ENCODE results near the gene FUT6. TPM values are rescaled to one million over a fixed set of nuclear protein-coding genes. Genes with fewer than 3 reads are reported as not detected.
"Not testable (repeated sequence)": the region's sequence is repeated elsewhere in the genome, so short reads cannot be mapped to it uniquely, and the experiment has no call there.

Gene FUT6
- not detected for polyA plus RNA-seq

- H3K27me3 Mint-ChIP-seq (ENCODE audit: low read depth in 3 of 3): peaks cover 0 to 3% (median 0%) of the 10 kb centered on the region in 3 donors
Measured at GRCh38 chr19:5839065-5840017, at the start of gene FUT6. Gene FUT6, minus strand, starts transcription at chr19:5839702. Its CDS starts 7,135 bp downstream, at chr19:5832567.

GRCh38 chr19:5884065-5884811, 44.7 kb upstream of the FUT6 start:
- not testable (repeated sequence) for H3K4me3 Mint-ChIP-seq; H3K36me3 Mint-ChIP-seq; H3K27me3 Mint-ChIP-seq (ENCODE audit: low read depth in 3 of 3); H3K4me1 Mint-ChIP-seq; H3K9me3 Mint-ChIP-seq; H3K27ac Mint-ChIP-seq; DNase-seq

More at GRCh38 chr19:5839065-5840017, at the start of gene FUT6:
- Mint-ChIP-seq H3K4me1 (peaks cover 0 to 1% of the 10 kb centered on the region in 2 donors), H3K27ac (no peak within 1 kb of the TSS), H3K4me3 (no peak within 1 kb of the TSS), H3K36me3 (no peaks in the 10 kb centered on the region), H3K9me3 (no peaks in the 10 kb centered on the region)
- no peak for DNase-seq

DNA sequence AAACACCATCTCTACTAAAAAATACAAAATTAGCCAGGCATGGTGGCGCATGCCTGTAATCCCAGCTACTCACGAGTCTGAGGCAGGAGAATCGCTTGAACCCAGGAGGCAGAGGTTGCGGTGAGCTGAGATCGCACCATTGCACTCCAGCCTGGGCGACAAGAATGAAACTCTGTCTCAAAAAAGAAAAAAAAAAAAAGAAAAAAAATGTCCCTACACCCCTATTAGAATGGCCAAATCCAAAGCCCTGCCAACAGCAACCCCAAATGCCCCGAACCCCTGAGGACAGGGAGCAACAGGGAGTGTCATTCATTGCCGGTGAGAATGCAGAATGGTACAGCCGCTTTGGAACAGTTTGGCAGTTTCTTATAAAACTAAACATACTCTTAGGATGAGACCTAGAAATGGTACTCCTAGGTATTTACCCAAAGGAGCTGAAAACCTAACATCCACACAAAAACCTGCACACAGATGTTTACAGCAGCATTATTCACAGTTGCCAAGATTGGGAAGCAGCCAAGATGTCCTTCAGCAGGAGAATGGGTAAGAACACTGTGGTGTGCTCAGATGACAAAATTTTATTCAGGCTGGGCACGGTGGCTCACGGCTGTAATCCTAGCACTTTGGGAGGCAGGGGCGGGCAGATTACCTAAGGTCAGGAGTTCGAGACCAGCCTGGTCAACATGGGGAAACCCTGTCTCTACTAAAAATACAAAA, 43.8 kb upstream of the FUT6 start:
- H3K36me3 Mint-ChIP-seq; H3K9me3 Mint-ChIP-seq; H3K4me1 Mint-ChIP-seq; H3K27ac Mint-ChIP-seq; H3K27me3 Mint-ChIP-seq (ENCODE audit: low read depth in 3 of 3); DNase-seq; H3K4me3 Mint-ChIP-seq: not testable (repeated sequence)

GRCh38 chr19:5882421-5882968, 43.0 kb upstream of the FUT6 start:
- DNase-seq: no peak
- Mint-ChIP-seq H3K4me3 (no peak overlapping the region), H3K9me3 (no peaks in the 10 kb centered on the region), H3K36me3 (no peaks in the 10 kb centered on the region), H3K4me1 (no peaks in the 10 kb centered on the region), H3K27ac (no peak overlapping the region), H3K27me3 (ENCODE audit: low read depth in 3 of 3) (peaks cover 1 to 4% (median 2%) of the 10 kb centered on the region in 3 donors)

- peaks cover 1 to 4% (median 2%) of the 10 kb centered on the region in 3 donors for H3K27me3 Mint-ChIP-seq (ENCODE audit: low read depth in 3 of 3)
- no peaks in the 10 kb centered on the region for H3K4me1 Mint-ChIP-seq
- H3K27ac Mint-ChIP-seq: no peak overlapping the region
- H3K36me3 Mint-ChIP-seq: no peaks in the 10 kb centered on the region
- no peaks in the 10 kb centered on the region for H3K9me3 Mint-ChIP-seq
- no peak overlapping the region for H3K4me3 Mint-ChIP-seq
- no peak for DNase-seq
Measured at GRCh38 chr19:5881543-5882299, 42.2 kb upstream of the FUT6 start.

DNA sequence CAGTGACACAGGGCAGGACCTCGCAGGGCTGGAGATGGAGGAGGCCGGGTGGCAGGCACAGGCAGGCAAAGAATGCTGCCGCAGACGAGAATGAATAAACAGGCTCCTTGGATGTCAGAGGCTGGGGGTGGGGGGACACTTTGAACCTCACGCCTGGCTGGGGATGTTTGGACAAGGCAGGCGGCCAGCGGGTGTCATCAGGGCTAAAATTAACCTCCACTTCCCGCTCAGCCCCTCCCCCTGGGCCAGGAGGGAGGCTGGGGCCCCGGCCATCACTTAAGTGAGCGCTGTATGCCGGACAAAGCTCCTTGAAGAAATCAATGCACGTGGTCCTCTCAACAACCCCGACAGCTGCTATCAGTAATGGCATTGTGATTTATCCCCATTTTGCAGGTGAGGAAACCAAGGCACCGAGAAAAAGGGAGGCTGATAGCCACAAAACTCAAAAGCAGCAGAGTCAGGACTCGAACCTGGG, 41.1 kb upstream of the FUT6 start:
- H3K4me1 Mint-ChIP-seq: no peaks in the 10 kb centered on the region
- no peaks in the 10 kb centered on the region for H3K9me3 Mint-ChIP-seq
- no peaks in the 10 kb centered on the region for H3K36me3 Mint-ChIP-seq
- H3K27ac Mint-ChIP-seq: no peak overlapping the region
- no peak overlapping the region for H3K4me3 Mint-ChIP-seq
- DNase-seq: no peak
- peaks cover 1 to 4% (median 2%) of the 10 kb centered on the region in 3 donors for H3K27me3 Mint-ChIP-seq (ENCODE audit: low read depth in 3 of 3)

DNA sequence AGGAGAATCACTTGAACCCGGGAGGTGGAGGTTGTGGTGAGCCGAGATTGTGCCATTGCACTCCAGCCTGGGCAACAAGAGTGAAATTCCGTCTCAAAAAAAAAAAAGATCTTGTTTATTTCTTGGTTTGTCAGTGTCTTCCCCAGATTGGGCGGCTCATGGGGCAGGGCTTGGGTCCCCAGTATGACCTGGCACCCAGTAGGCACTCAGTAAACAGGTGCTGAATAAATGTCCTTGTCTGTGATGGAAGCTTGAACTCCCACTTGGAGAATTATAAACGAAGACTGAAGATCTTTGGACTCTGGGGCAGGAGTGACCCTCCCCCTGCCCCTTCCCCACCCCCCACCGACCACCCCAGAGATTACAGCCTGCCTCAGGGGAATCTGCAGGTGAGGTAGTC, 40.7 kb upstream of the FUT6 start:
- DNase-seq: no peak
- peaks cover 1 to 4% (median 2%) of the 10 kb centered on the region in 3 donors for H3K27me3 Mint-ChIP-seq (ENCODE audit: low read depth in 3 of 3)
- no peak overlapping the region for H3K4me3 Mint-ChIP-seq
- no peaks in the 10 kb centered on the region for H3K9me3 Mint-ChIP-seq
- no peaks in the 10 kb centered on the region for H3K36me3 Mint-ChIP-seq
- H3K4me1 Mint-ChIP-seq: no peaks in the 10 kb centered on the region
- H3K27ac Mint-ChIP-seq: no peak overlapping the region

GRCh38 chr19:5877882-5878281, 38.4 kb upstream of the FUT6 start:
- Mint-ChIP-seq H3K9me3 (no peaks in the 10 kb centered on the region), H3K27me3 (ENCODE audit: low read depth in 3 of 3) (peaks cover 1 to 2% (median 2%) of the 10 kb centered on the region in 3 donors), H3K4me3 (no peak overlapping the region), H3K4me1 (no peaks in the 10 kb centered on the region), H3K36me3 (no peaks in the 10 kb centered on the region), H3K27ac (no peak overlapping the region)
- no peak for DNase-seq

GRCh38 chr19:5877427-5877826, 37.9 kb upstream of the FUT6 start:
- Mint-ChIP-seq H3K36me3 (no peaks in the 10 kb centered on the region), H3K27me3 (ENCODE audit: low read depth in 3 of 3) (peaks cover 1 to 2% (median 2%) of the 10 kb centered on the region in 3 donors), H3K9me3 (no peaks in the 10 kb centered on the region), H3K27ac (no peak overlapping the region), H3K4me3 (no peak overlapping the region), H3K4me1 (no peaks in the 10 kb centered on the region)
- DNase-seq: no peak

DNA sequence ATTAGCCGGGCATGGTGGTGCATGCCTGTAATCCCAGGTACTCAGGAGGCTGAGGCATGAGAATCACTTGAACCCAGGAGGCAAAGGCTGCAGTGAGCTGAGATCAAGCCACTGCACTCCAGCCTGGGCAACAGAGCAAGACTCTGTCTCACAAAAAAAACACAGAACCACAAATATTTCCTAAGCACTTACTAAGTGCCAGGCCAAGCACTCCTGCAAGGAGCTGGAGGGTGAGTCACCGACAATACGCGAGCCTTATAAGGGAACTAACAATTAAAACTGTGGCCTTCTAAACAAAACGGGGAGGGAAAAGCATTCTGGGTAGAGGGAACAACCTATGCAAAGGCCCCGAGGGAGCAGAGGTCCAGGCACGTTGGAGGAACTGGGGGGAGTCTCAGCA, 35.0 kb upstream of the FUT6 start:
- not testable (repeated sequence) for H3K4me1 Mint-ChIP-seq; H3K4me3 Mint-ChIP-seq; DNase-seq; H3K9me3 Mint-ChIP-seq; H3K36me3 Mint-ChIP-seq; H3K27me3 Mint-ChIP-seq (ENCODE audit: low read depth in 3 of 3)
- H3K27ac Mint-ChIP-seq: peak overlapping the region in 1 of 6 donors; percentile 71

GRCh38 chr19:5873617-5874199, 34.2 kb upstream of the FUT6 start:
- H3K27me3 Mint-ChIP-seq (ENCODE audit: low read depth in 3 of 3): peaks cover 0 to under 1% (median 0%) of the 10 kb centered on the region in 3 donors
- no peaks in the 10 kb centered on the region for H3K9me3 Mint-ChIP-seq
- H3K4me3 Mint-ChIP-seq: no peak overlapping the region
- H3K27ac Mint-ChIP-seq: no peak overlapping the region
- no peak for DNase-seq
- no peaks in the 10 kb centered on the region for H3K36me3 Mint-ChIP-seq
- no peaks in the 10 kb centered on the region for H3K4me1 Mint-ChIP-seq

DNA sequence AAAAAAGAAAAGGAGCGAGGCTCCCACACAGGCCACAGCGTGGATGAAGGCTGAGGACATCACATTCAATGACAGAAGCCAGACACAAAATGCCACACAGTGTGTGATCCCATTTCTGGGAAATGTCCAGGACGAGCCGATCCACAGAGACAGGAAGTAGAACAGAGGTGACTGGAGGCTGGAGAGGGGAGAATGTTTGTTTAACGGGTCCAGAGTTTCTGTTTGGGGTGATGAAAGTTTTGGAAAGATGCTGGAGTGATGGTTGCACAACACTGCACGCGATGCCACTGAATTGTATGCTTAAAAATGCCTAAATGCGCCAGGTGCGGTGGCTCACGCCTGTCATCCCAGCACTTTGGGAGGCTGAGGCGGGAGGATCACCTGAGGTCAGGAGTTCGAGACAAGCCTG, 31.5 kb upstream of the FUT6 start:
- H3K27ac Mint-ChIP-seq: peak overlapping the region in 1 of 6 donors; percentile 23
- DNase-seq: no peak
- no peak overlapping the region for H3K4me3 Mint-ChIP-seq
- H3K36me3 Mint-ChIP-seq: no peaks in the 10 kb centered on the region
- peaks cover 1% of the 10 kb centered on the region in 2 donors for H3K4me1 Mint-ChIP-seq
- no peaks in the 10 kb centered on the region for H3K9me3 Mint-ChIP-seq
- peaks cover 1 to 3% (median 1%) of the 10 kb centered on the region in 3 donors for H3K27me3 Mint-ChIP-seq (ENCODE audit: low read depth in 3 of 3)

Measured in immature natural killer cell (primary cell).